DND-41 (cell line): ENCODE measurements around the gene CEP295NL.

Experiments
- ATAC-seq: fragments of 200-7000 bp; cut with Tn5 transposase; 3 replicates; pipeline ENCODE4 v1.9.1; 2021; ENCODE audit warnings: low read depth; ENCODE audit not compliant: insufficient read depth
- DNase-seq: peaks from one replicate; pipeline ENCODE4 v3.0.0-alpha.2; 2020
- H2AFZ ChIP-seq: 2 replicates; pipeline ENCODE4 v1.6.0; 2012; ENCODE audit warnings: low read depth, low read length
- H3K27ac ChIP-seq: 2 replicates; pipeline ENCODE4 v1.5.1; 2012; ENCODE audit warnings: low read length, inconsistent platforms
- H3K27me3 ChIP-seq: fragments of 200-600 bp; sonication (generic); 2 replicates; pipeline ENCODE4 v1.6.0; 2012; ENCODE audit warnings: low read length, mild to moderate bottlenecking, inconsistent platforms; ENCODE audit not compliant: insufficient read depth, poor library complexity
- H3K36me3 ChIP-seq: 2 replicates; pipeline ENCODE4 v1.5.1; 2012; ENCODE audit warnings: low read length, inconsistent platforms; ENCODE audit not compliant: insufficient read depth
- H3K4me1 ChIP-seq: 2 replicates; pipeline ENCODE4 v1.5.1; 2012; ENCODE audit warnings: mild to moderate bottlenecking, low read length; ENCODE audit not compliant: insufficient read depth
- H3K4me2 ChIP-seq: 2 replicates; pipeline ENCODE4 v1.6.0; 2012; ENCODE audit warnings: mild to moderate bottlenecking, moderate library complexity, low read length, inconsistent platforms; ENCODE audit not compliant: insufficient read depth
- H3K4me3 ChIP-seq, 2 experiments: fragments of 200-600 bp in 1 of 2; shearing (Covaris generic) in 1 of 2; 2 replicates each; pipeline ENCODE4 v1.5.1; 2012 to 2016; ENCODE audit warnings: inconsistent platforms in 2 of 2, low read length in 2 of 2, mild to moderate bottlenecking in 2 of 2, low read depth in 1 of 2, moderate library complexity in 1 of 2
- H3K79me2 ChIP-seq: 2 replicates; pipeline ENCODE4 v1.6.0; 2012; ENCODE audit warnings: low read length, inconsistent platforms; ENCODE audit not compliant: insufficient read depth
- H3K9ac ChIP-seq: 2 replicates; pipeline ENCODE4 v1.6.0; 2012; ENCODE audit warnings: low read depth, mild to moderate bottlenecking, inconsistent platforms, low read length, moderate library complexity
- H3K9me3 ChIP-seq: 2 replicates; pipeline ENCODE4 v1.5.1; 2012; ENCODE audit warnings: low read length, moderate library complexity, mild to moderate bottlenecking, inconsistent platforms; ENCODE audit not compliant: insufficient read depth, severe bottlenecking
- H4K20me1 ChIP-seq: 2 replicates; pipeline ENCODE4 v1.6.0; 2012; ENCODE audit warnings: low read length; ENCODE audit not compliant: insufficient read depth
- CTCF ChIP-seq: IDR thresholded peaks from 2 replicates; pipeline ENCODE4 v1.5.1; 2012; ENCODE audit warnings: borderline replicate concordance, low read length, moderate library complexity, mild to moderate bottlenecking; ENCODE audit not compliant: poor library complexity, severe bottlenecking; ENCODE audit errors: extremely low read depth
- EZH2 ChIP-seq: IDR thresholded peaks from 3 replicates; pipeline ENCODE4 v1.6.1; 2012; ENCODE audit warnings: borderline replicate concordance, low read depth, mild to moderate bottlenecking, moderate library complexity, low read length, inconsistent platforms; ENCODE audit not compliant: severe bottlenecking

Gene CEP295NL

GRCh38 chr17:78853926-78854394, 49.0 kb downstream of the CEP295NL start:
- Histone ChIP-seq H3K4me3 (no peak overlapping the region), H2AFZ (no peak overlapping the region), H3K27me3 (no peaks in the 10 kb centered on the region), H3K79me2 (no peaks in the 10 kb centered on the region), H3K4me2 (no peak overlapping the region), H3K9ac (no peak overlapping the region), H3K9me3 (no peaks in the 10 kb centered on the region), H3K36me3 (no peaks in the 10 kb centered on the region), H4K20me1 (no peaks in the 10 kb centered on the region), H3K27ac (no peak overlapping the region), H3K4me1 (no peaks in the 10 kb centered on the region)
- ATAC-seq (no peak), DNase-seq (no peak)
- TF ChIP-seq EZH2 (no peak), CTCF (no peak)

GRCh38 chr17:78852709-78853121, 50.3 kb downstream of the CEP295NL start:
- Histone ChIP-seq H3K4me2 (no peak overlapping the region), H3K4me3 (no peak overlapping the region), H3K9me3 (no peaks in the 10 kb centered on the region), H3K27ac (no peak overlapping the region), H3K36me3 (no peaks in the 10 kb centered on the region), H3K79me2 (no peaks in the 10 kb centered on the region), H3K4me1 (no peaks in the 10 kb centered on the region), H3K9ac (no peak overlapping the region), H2AFZ (no peak overlapping the region), H3K27me3 (no peaks in the 10 kb centered on the region), H4K20me1 (no peaks in the 10 kb centered on the region)
- ATAC-seq (no peak), DNase-seq (no peak)
- TF ChIP-seq EZH2 (no peak), CTCF (no peak)

GRCh38 chr17:78849026-78849425, 54.0 kb downstream of the CEP295NL start:
- H3K9me3 ChIP-seq = no peaks in the 10 kb centered on the region
- H4K20me1 ChIP-seq = no peaks in the 10 kb centered on the region
- no peak overlapping the region for H2AFZ ChIP-seq
- no peaks in the 10 kb centered on the region for H3K27me3 ChIP-seq
- no peaks in the 10 kb centered on the region for H3K4me1 ChIP-seq
- no peaks in the 10 kb centered on the region for H3K79me2 ChIP-seq
- H3K9ac ChIP-seq = no peak overlapping the region
- H3K27ac ChIP-seq = no peak overlapping the region
- no peak for ATAC-seq
- no peak for TF ChIP-seq CTCF
- TF ChIP-seq EZH2 = no peak
- no peak overlapping the region for H3K4me3 ChIP-seq
- DNase-seq = no peak
- no peaks in the 10 kb centered on the region for H3K36me3 ChIP-seq
- no peak overlapping the region for H3K4me2 ChIP-seq

DNA sequence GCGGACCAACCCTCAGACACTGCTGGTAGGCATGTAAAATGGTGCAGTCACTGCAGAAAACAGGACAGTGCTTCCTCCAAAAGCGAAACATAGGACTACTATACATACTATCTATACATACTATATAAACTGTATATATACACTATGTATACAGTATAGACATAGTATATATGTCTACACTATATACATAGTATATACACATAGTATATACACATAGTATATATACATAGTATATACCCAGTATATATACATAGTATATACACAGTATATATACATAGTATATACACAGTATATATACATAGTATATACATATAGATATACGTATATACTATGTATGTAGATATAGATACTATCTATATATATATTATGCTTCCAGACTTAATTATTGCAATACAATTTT, 55.9 kb downstream of the CEP295NL start:
- Histone ChIP-seq H3K9ac (no peak overlapping the region), H2AFZ (no peak overlapping the region), H3K27me3 (no peaks in the 10 kb centered on the region), H4K20me1 (no peaks in the 10 kb centered on the region), H3K79me2 (no peaks in the 10 kb centered on the region), H3K27ac (no peak overlapping the region), H3K4me1 (peaks cover 4% of the 10 kb centered on the region; the same call in 1 of the 2 replicates), H3K4me3 (no peak overlapping the region), H3K4me2 (no peak overlapping the region), H3K36me3 (no peaks in the 10 kb centered on the region), H3K9me3 (no peaks in the 10 kb centered on the region)
- no peak for DNase-seq
- no peak for ATAC-seq
- TF ChIP-seq CTCF (no peak), EZH2 (no peak)
